Measurements from ENCODE around the gene INPP5J. TPM values are rescaled to one million over a fixed set of nuclear protein-coding genes. Genes with fewer than 3 reads are reported as not detected.

Gene INPP5J
- total and polyA plus RNA-seq, 4 donors: 1.2 to 6.5 (median 2.1) TPM

DNA sequence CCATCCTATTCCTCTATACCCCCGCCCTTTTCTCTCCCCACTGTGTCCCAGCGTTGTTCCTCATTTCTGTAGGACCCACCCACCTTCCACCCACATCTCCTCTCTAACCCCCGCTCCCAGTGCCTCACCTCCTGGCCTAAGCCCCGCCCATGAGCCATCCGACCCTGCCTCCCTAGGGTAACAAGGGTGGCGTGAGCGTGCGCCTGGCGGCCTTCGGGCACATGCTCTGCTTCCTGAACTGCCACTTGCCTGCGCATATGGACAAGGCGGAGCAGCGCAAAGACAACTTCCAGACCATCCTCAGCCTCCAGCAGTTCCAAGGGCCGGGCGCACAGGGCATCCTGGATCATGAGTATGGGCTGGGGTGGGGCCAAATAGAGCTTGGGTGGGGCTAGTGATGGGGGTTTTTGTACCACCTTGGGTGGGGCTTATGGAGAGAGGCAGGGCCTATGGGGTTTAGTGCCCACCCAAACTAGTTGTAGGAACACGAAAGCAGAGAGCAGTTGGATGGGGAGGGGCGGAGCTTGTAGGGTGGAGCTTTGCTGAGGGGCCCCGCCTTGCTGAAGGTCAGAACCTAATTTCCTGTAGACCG, 4.5 kb downstream of the INPP5J start:
- Histone ChIP-seq H3K36me3 (ENCODE audit: control insufficient read depth in 4 of 4, insufficient read depth in 4 of 4, low read length in 4 of 4) (no peaks in the 10 kb centered on the region), H3K9ac (ENCODE audit: insufficient read depth in 1 of 2, low read length in 2 of 2) (no peak overlapping the region), H3K9me3 (ENCODE audit: control insufficient read depth in 4 of 4, insufficient read depth in 3 of 4, low read length in 3 of 4) (no peaks in the 10 kb centered on the region), H3K4me3 (no peak overlapping the region), H3K27ac (ENCODE audit: low read depth in 1 of 2, low read length in 1 of 2) (no peak overlapping the region), H3K27me3 (ENCODE audit: control insufficient read depth in 3 of 3, insufficient read depth in 3 of 3, low read length in 2 of 3) (no peaks in the 10 kb centered on the region), H3K4me1 (ENCODE audit: control insufficient read depth in 5 of 5, insufficient read depth in 5 of 5, low read length in 5 of 5) (peaks cover 0 to 7% (median 0%) of the 10 kb centered on the region in 5 donors)
- DNase-seq (no peak), ATAC-seq (ENCODE audit: insufficient read depth, low FRiP score) (no peak)
- TF ChIP-seq, protein P1, sequence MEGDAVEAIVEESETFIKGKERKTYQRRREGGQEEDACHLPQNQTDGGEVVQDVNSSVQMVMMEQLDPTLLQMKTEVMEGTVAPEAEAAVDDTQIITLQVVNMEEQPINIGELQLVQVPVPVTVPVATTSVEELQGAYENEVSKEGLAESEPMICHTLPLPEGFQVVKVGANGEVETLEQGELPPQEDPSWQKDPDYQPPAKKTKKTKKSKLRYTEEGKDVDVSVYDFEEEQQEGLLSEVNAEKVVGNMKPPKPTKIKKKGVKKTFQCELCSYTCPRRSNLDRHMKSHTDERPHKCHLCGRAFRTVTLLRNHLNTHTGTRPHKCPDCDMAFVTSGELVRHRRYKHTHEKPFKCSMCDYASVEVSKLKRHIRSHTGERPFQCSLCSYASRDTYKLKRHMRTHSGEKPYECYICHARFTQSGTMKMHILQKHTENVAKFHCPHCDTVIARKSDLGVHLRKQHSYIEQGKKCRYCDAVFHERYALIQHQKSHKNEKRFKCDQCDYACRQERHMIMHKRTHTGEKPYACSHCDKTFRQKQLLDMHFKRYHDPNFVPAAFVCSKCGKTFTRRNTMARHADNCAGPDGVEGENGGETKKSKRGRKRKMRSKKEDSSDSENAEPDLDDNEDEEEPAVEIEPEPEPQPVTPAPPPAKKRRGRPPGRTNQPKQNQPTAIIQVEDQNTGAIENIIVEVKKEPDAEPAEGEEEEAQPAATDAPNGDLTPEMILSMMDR (IDR thresholded peaks at IDR 0.05; ENCODE audit: control extremely low read depth, extremely low read depth): no peak
- 45 to 64% methylated on average over 19 of the region's 19 CpGs for WGBS, 2 donors

DNA sequence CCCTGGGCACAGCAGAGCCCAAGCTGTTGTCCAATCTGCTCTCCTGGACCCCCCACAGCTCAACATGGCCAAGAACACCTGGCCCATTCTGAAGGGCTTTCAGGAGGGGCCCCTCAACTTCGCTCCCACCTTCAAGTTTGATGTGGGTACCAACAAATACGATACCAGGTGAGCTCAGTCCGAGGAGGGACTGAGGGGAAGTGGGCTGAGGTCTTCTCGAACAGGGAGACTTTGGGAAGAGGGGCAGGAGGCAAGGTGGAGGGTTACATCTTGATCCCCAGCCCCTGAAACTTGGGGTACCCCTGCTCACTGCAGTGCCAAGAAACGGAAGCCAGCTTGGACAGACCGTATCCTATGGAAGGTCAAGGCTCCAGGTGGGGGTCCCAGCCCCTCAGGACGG, 5.4 kb downstream of the INPP5J start:
- 93 to 97% methylated on average over 7 of the region's 7 CpGs for WGBS, 2 donors
- TF ChIP-seq, protein P1 (IDR thresholded peaks at IDR 0.05; ENCODE audit: control extremely low read depth, extremely low read depth): no peak
- no peak overlapping the region for H3K27ac ChIP-seq (ENCODE audit: low read depth in 1 of 2, low read length in 1 of 2)
- H3K36me3 ChIP-seq (ENCODE audit: control insufficient read depth in 4 of 4, insufficient read depth in 4 of 4, low read length in 4 of 4): no peaks in the 10 kb centered on the region
- no peak overlapping the region for H3K4me3 ChIP-seq
- DNase-seq: no peak
- H3K27me3 ChIP-seq (ENCODE audit: control insufficient read depth in 3 of 3, insufficient read depth in 3 of 3, low read length in 2 of 3): no peaks in the 10 kb centered on the region
- H3K9me3 ChIP-seq (ENCODE audit: control insufficient read depth in 4 of 4, insufficient read depth in 3 of 4, low read length in 3 of 4): no peaks in the 10 kb centered on the region
- peaks cover 0 to 7% (median 0%) of the 10 kb centered on the region in 5 donors for H3K4me1 ChIP-seq (ENCODE audit: control insufficient read depth in 5 of 5, insufficient read depth in 5 of 5, low read length in 5 of 5)
- no peak for ATAC-seq (ENCODE audit: insufficient read depth, low FRiP score)
- no peak overlapping the region for H3K9ac ChIP-seq (ENCODE audit: insufficient read depth in 1 of 2, low read length in 2 of 2)

DNA sequence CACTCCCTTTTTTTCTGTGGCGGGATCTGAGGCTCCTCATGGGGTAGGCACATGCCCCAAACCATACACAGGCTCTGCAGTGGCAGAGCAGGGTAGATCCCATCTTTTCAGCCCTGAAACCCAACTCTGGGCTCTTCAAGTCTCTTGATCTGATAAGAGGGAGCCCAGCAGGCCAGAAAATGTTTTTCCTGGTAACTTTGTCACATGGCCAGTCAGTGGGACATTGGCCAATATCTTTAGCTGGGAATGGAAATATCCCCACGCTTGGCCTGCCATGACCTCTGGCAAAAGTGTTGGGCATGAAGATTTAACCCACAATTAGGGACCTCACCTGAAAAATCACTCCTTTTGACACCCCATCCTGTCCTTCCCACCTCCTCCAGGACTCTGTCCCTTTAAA, 8.1 kb downstream of the INPP5J start:
- TF ChIP-seq, protein P1 (IDR thresholded peaks at IDR 0.05; ENCODE audit: control extremely low read depth, extremely low read depth): no peak
- no peak overlapping the region for H3K4me3 ChIP-seq
- H3K4me1 ChIP-seq (ENCODE audit: control insufficient read depth in 5 of 5, insufficient read depth in 5 of 5, low read length in 5 of 5): peaks cover 0 to 7% (median 0%) of the 10 kb centered on the region in 5 donors
- no peaks in the 10 kb centered on the region for H3K27me3 ChIP-seq (ENCODE audit: control insufficient read depth in 3 of 3, insufficient read depth in 3 of 3, low read length in 2 of 3)
- H3K27ac ChIP-seq (ENCODE audit: low read depth in 1 of 2, low read length in 1 of 2): no peak overlapping the region
- DNase-seq (peak in 1 of 3 donors; percentile 11), ATAC-seq (ENCODE audit: insufficient read depth, low FRiP score) (no peak)
- no peak overlapping the region for H3K9ac ChIP-seq (ENCODE audit: insufficient read depth in 1 of 2, low read length in 2 of 2)
- WGBS, 2 donors: 66 to 92% methylated on average over 2 of the region's 2 CpGs
- no peaks in the 10 kb centered on the region for H3K9me3 ChIP-seq (ENCODE audit: control insufficient read depth in 4 of 4, insufficient read depth in 3 of 4, low read length in 3 of 4)
- H3K36me3 ChIP-seq (ENCODE audit: control insufficient read depth in 4 of 4, insufficient read depth in 4 of 4, low read length in 4 of 4): peaks cover 0 to 2% (median 0%) of the 10 kb centered on the region in 4 donors

DNA sequence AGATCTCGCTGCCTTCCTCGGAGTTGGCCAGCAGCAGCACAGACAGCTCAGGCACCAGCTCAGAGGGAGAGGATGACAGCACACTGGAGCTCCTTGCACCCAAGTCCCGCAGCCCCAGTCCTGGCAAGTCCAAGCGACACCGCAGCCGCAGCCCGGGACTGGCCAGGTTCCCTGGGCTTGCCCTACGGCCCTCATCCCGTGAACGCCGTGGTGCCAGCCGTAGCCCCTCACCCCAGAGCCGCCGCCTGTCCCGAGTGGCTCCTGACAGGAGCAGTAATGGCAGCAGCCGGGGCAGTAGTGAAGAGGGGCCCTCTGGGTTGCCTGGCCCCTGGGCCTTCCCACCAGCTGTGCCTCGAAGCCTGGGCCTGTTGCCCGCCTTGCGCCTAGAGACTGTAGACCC, 11.1 kb downstream of the INPP5J start:
- WGBS, 2 donors: 95 to 97% methylated on average over 19 of the region's 19 CpGs
- Histone ChIP-seq H3K36me3 (ENCODE audit: control insufficient read depth in 4 of 4, insufficient read depth in 4 of 4, low read length in 4 of 4) (peaks cover 0 to 2% (median 0%) of the 10 kb centered on the region in 4 donors), H3K9ac (ENCODE audit: insufficient read depth in 1 of 2, low read length in 2 of 2) (no peak overlapping the region), H3K4me1 (ENCODE audit: control insufficient read depth in 5 of 5, insufficient read depth in 5 of 5, low read length in 5 of 5) (peaks cover 0 to 7% (median 0%) of the 10 kb centered on the region in 5 donors), H3K27ac (ENCODE audit: low read depth in 1 of 2, low read length in 1 of 2) (no peak overlapping the region), H3K27me3 (ENCODE audit: control insufficient read depth in 3 of 3, insufficient read depth in 3 of 3, low read length in 2 of 3) (no peaks in the 10 kb centered on the region), H3K9me3 (ENCODE audit: control insufficient read depth in 4 of 4, insufficient read depth in 3 of 4, low read length in 3 of 4) (no peaks in the 10 kb centered on the region), H3K4me3 (no peak overlapping the region)
- ATAC-seq (ENCODE audit: insufficient read depth, low FRiP score) (no peak), DNase-seq (no peak)
- TF ChIP-seq, protein P1 (IDR thresholded peaks at IDR 0.05; ENCODE audit: control extremely low read depth, extremely low read depth): no peak

Measured in lung (tissue), 12 donors.